NCI-H2107 (cell line): ENCODE measurements around the gene SPSB4.
A peak's percentile ranks its signal among the peaks of the same experiment; 100 is the strongest.
"Not testable (repeated sequence)": the region's sequence is repeated elsewhere in the genome, so short reads cannot be mapped to it uniquely, and the experiment has no call there.

ENCODE experiments used
- DNase-seq: peaks from one replicate; lab custom pipeline; 2025; lab: John Stamatoyannopoulos, UW

Gene SPSB4

DNA sequence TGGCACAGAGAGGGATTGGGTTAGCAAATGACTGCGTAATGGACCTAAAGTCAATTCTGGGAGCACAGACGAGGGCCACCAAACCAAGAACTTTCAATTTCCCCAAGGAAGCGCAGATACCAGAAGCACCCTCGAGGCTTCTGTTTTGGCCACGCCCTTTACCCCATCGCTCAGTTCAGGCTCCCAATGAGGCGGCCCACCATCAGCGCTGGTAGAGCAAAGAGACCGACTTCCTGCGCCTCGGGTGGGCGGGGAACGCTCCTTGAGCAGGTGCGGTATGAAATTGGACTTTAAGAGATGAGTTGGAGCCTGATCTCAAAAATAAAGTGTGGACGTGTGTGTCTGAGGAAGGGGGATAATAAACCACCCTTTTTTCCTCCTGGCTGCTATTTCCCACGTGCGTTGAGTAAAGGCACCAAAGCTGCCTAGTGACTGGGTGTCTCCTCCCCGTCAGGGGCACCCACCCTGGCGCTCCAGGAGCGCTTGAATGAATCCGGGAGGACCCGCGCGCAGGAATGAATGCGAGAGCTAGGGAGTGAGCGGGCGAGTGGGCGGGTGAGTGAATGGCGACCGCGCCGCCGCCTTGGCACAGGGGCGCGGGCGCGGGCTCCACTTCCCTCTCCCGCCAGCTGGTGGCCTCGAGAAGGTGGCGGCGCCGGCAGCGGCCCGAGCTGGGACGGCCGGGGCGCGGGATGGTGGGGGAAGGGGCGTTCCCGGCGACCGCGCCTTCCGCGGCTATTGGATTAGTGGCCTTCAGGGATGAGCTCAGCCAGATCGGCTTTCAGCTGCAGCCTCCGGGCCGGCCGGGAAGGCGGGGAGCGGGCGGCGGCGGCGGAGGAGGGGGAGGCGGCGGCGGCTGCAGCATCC lies at the start of gene SPSB4:
TSS of gene SPSB4 (plus strand) at position 772 of the 867 bp plus-strand sequence. CDS start 14,758 bp downstream, outside the sequence.
- DNase-seq: peak; percentile 53

DNA sequence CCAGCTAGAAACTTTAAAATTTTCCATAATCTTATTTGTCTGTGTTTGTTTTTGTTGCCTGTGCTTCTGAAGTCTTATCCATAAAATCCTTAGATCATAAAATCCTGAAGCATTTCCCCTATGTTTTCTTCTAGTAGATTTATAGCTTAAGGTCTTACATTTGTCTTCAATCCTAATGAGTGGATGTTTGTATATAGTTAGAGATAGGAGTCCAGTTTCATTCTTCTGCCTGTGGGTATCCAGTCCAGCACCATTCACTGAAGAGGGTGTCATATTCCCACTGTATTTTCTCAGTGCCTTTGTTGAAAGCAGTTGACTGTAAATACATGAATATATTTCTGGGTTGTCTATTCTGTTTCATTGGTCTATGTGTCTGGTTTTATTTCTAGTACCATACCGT lies 44.8 kb upstream of the SPSB4 start:
- no peak for DNase-seq

DNA sequence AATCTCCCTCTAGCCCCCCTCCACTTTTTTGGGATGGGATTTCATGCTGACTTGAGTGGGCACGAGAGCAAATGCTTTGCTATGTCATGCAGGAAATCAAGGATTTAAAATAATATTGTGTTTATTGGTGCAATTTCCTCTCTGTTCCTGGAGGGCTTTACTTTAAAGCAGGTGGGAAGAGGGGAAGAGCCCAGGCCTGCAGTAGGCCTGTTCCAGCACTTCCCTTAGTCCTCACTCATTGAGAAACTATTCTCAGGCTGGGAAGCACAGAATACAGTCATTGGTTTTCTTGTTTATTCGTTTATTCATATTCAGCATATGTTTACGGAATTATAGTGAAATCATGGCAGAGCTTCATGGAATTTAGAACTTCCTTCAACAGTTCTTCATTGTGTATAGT lies 41.7 kb upstream of the SPSB4 start:
- no peak for DNase-seq

DNA sequence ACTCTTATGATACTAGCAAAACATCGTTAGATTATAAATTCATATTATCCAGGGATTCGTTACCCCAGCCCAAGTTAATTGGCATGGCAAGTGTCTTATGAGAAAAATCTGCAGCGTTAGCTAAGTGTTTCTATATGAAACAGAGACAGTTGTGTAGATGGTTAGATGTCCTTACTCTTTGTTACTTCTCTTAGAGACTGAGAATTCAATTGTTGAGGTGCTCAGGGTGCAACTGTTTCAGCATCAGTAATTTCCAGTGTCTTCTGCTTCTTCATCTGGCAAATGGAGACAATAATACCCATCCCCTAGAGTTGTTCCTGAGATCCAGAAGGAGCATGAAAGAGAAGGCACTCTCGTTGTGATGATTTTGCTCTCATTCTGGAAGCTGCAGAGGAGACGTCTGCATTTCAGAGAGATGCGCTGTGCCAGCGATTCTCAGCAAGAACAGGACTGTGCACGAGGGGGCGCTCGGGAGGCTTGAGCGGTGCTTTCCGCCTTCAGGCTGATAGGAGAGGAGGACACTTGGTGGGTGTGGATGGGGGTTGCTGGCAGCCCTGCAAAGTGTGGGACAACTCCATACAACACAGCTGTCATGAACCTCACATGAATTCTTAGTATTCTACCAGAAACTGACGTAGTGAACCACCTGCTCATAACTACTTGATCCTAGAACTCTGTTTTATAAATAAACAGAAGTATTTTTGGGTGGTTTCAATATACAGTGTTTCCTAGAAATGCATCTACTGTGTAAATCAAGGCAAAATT lies 39.7 kb upstream of the SPSB4 start:
- peak; percentile 55 for DNase-seq

DNA sequence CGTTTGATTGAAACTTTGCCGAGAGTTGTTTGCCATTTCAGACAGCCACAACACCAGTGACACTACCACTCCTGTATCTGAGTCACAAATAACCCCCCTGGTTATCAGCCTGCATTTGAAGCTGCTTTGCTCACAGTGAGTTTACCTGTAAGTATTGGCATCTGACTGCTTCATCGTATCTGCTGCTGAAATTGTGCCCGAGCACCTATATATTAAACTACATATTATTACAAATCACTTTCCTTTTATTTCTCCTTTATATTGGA lies 39.2 kb upstream of the SPSB4 start:
- no peak for DNase-seq

DNA sequence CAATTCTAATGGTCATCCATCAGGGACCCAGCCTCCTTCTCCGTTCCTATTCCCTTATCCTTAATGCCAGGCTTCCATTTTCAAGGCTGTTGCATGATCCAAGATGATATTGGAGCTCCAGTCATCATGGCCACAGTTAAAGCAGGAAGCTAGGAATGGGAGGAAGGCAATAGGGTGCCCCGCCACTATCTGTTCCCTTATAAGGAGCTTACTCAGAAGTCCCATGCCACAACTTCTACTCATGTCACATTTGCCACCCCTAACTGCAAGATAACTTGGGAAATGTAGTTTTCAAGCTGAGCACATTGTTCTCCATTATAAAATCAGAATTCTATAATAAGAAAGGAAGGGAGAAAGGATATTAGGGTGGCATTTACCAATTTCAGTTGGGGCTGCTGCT lies 38.6 kb upstream of the SPSB4 start:
- DNase-seq: no peak

DNA sequence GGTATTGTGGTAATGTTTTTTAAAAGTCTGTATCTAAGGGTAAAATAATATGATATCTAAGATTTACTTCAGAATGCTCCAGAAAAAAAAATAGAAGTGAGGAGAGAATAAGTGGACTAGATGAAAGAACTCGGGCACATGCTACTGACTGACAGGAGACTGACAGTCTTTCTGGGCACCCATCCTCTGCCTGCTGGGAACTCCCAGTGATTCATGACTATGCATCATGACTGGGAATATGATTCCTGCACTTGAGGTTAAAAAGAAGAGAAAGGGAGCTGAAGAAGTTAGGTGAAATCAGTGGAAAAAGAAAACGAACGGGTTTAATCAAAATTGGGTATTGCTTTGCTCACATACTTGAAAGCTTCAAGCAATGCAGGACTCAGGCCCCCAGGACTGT lies 35.7 kb upstream of the SPSB4 start:
- DNase-seq: no peak

DNA sequence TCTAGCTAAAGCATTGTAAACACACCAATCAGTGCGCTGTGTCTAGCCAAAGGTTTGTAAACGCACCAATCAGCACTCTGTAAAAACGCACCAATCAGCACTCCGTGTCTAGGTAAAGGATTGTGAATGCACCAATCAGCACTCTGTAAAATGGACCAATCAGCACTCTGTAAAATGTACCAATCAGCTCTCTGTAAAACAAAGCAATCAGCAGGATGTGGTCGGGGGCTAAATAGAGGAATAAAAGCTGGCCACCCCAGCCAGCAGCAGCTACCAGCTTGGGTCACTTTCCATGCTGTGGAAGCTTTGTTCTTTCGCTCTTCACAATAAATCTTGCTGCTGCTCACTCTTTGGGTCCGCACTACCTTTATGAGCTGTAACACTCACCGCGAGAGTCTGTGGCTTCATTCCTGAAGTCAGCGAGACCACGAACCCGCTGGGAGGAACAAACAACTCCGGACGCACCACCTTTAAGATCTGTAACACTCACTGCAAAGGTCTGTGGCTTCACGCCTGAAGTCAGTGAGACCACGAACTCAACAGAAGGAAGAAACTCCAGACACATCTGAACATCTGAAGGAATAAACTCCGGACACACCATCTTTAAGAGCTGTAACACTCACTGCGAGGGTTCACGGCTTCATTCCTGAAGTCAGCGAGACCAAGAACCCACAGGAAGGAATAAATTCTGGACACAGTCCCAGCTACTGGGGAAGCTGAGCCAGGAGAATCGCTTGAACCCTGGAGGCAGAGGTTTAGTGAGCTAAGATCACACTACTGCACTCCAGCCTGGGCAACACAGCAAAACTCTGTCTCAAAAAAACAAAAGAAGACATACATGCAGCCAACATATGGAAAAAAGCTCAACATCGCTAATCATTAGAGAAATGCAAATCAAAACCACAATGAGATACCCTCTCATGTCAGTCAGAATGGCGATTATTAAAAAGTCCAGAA lies 33.5 kb upstream of the SPSB4 start:
- not testable (repeated sequence) for DNase-seq

DNA sequence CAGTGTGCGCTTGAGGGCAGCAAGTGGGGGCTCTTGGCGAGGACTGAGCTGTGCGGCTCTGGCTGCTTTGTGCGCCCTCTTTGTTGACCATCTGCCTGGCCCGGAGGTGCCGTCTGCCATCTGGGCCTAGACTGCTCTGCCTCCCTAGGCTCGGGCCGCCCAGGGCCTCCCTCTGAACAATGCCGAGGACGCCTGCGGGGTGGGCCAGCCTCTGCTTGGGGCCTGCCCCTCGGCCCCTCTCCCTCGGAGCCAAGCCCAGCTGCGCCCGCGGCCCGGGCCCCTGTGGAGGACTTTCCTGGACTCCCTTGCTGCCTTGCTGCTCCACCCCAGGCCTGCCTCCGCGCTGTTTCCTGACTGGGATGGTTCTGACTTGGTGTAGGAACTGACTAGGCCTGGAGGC lies 31.9 kb upstream of the SPSB4 start:
- DNase-seq: no peak

DNA sequence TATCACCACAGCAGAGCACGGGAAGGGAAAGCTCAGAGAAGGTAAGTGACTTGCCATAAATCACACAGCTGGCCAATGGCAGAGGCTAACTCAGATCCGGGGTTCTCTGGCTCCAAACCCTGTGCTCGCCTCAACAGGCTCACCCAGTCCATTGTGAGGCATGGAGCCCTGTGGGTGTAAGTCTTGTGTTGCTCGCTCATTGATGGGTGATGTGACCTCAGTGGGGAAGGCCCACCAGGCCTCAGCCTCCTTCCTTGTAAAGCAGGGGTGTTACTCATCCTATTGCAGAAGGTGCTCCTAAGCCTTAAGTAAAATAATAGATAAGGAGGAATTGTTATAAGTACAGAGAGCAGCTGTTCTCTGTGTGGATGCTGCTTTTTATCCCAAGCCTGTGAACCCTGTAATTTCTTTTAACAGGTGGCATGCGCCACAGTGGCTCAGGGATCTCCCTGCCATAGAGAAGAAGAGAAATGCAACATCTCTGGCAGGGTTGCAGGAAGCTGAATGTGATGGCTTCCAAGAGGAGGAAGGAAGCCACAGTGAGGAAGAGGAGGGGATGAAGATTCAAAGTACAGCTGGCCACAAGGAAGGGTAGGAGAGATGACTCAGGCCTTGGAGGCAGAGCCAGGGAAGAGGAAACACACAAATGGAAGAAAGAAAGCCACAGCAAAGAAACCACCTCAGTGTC lies 30.9 kb upstream of the SPSB4 start:
- DNase-seq: no peak

DNA sequence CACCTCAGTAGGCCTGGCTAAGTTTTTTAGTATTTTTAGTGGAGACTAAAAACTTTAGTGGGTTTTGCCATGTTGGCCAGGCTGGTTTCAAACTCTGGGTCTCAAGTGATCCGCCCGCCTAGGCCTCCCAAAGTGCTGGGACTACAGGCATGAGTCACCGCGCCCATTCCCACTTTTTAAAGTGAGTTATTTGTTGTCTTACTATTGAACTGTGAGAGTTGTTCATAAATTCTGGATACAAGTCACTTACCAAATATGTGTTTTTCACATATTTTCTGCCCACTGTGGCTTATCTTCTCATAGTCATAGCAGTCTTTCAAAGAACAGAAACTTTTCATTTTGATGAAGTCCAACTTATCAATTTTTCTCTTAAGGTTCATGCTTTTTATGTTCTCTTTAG lies 29.9 kb upstream of the SPSB4 start:
- DNase-seq: no peak

DNA sequence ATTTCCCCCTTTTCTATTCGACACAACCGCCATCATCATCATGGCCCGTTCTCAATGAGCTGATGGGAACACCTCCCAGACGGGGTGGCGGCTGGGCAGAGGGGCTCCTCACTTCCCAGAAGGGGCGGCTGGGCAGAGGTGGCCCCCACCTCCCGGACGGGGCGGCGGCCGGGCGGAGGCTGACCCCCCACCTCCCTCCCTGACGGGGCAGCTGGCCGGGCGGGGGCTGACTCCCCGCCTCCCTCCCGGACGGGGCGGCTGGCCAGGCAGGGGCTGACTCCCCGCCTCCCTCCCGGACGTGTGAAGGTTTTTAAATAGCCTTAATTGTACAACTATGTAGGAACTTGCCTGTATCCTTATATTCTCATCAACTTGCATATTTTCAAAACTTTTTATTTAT lies 20.9 kb upstream of the SPSB4 start:
- no peak for DNase-seq

DNA sequence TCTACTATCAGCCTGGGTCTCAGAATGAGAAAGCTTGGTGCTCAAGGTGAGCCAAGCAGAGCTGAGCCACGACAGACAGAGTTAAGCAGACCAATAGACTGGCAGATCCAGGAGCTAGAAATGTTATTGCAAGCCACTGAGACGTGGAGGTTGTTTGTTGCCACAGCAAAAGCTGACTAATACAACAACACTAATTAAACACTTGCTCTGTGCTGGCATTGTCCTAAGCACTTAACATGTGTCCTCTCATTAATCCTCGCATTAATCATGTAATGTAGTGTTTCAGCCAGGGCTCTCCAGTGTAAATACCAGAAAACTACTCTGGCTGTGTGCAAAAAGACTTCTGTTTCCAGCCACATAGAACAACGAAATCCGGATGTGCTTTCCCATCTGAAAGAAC lies 11.6 kb upstream of the SPSB4 start:
- no peak for DNase-seq

DNA sequence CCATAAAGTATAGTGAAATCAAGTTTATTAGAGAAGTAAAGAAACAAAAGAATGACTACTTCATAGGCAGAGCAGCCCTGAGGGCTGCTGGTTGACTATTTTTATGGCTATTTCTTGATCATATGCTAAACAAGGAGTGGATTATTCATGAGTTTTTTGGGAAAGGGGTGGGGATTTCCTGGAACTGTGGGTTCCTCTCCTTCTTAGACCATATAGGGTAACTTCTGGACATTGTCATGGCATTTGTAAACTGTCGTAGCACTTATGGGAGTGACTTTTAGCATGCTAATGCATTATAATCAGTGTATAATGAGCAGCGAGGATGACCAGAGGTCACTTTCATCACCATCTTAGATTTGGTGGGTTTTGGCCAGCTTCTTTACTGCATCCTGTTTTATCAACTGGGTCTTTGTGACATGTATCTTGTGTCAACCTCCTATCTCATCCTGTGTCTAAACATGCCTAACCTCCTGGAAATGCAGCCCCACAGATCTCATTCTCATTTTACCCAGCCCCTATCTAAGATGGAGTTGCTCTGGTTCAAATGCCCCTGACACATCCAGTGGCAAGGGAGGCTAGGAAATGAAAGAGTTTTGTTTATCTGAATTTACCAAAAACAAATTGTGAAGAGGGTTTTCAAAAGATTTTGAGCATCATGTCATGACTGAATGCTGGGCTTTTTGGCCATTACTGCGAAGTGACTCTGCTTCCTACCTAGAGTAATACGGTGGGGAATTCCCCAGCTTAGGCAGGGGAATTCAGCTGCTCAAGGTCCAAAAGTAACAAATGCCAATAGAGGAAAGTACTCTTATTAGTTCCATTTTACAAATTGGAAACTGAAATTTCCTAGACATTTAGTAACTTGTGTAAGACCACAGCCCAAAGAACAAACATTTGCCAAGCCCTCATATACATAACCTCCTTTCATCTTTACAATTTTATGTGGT lies 6.2 kb upstream of the SPSB4 start:
- DNase-seq: no peak

DNA sequence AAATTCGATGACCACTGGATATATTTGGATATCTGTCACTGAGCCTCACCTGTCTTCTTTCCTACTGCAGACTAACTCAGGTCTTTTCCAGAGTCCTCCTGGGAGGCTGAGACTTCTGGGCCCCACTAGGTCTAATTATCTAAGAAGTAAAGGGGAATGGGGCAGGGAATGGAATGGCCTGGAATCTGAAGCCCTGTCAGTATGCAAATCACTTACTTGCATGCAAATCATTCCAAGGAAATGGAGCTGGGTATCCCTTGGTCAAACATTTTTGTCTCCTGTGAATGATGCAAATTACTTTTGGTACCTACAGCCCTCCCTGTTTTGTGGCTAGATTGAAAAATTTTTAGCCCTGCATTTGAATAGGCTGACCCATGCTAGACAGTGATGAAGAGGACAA lies 5.3 kb upstream of the SPSB4 start:
- no peak for DNase-seq

DNA sequence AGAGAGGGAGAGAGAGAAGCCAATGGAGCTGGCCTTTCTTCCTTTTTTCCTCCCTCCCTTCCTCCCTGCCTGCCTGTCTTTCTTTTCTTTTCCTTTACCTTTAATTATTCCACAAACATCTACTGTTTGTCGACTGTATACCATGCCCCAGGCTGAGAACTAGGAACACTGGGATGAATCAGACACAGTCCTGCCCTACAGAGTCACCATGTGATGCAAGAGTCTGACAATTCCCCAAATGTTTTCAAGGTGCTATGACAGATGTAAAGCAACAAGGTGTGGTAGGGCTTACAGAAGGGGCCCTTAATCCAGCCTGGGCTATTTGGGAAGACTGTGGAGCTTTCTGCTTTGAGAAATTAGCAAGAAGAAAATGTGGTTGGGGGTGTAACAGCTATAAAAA lies 4.0 kb upstream of the SPSB4 start:
- no peak for DNase-seq

DNA sequence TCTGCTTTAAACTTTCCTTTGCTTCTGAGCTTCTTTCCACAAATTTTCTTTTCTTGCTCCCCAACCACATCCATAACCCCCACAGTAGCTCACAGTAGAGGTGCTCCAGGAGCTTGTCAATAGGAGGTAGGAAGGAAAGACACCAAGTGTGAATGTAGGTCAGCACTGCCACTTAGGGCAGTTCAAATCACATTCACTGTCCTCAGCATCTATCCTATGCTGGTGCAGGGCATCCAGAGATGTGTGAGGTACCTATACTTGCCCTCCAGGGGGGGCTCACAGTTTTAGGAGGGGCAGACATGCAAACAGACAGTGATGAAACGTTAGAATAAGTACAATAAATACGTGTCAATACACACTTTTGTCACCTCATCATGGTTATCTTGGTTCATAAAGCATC lies 1.5 kb upstream of the SPSB4 start:
- DNase-seq: no peak

DNA sequence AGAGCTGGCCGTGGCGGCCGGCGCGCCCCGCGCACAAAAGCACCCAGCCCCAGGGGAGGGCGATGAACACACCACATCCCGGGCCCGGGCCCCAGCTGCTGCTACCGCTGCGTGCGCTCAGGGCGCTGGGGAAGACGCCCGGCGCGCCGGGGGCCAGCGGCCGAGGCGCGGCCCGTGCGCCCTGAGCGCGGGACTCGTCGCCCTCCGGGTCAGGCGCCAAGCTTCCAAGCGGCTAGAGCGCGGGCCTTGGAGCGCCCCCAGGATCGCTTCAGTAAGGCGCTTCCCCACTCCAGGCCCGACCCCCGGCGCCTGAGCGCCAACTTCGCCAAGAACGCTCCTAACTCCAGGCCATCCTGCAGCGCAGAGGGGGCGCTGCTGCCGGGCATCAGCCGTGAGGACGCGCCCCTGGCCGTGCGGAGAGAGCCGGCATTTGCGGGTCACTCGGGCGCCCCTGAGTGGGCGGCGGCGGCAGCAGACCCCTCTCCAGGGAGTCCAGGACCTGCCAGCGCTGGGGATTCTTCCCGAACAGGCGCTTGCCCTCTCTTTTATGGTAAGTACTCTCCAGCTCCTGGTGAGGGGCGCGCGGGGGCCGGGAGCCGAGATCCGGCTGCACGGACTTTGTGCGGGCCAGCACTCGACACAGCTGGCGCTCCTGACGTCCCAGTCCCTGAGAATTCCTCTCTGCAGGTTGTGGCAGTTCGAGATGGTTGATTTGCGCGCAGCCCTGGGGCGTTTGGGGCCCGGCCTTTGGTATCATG lies 475 bp downstream of the SPSB4 start:
- DNase-seq: no peak

DNA sequence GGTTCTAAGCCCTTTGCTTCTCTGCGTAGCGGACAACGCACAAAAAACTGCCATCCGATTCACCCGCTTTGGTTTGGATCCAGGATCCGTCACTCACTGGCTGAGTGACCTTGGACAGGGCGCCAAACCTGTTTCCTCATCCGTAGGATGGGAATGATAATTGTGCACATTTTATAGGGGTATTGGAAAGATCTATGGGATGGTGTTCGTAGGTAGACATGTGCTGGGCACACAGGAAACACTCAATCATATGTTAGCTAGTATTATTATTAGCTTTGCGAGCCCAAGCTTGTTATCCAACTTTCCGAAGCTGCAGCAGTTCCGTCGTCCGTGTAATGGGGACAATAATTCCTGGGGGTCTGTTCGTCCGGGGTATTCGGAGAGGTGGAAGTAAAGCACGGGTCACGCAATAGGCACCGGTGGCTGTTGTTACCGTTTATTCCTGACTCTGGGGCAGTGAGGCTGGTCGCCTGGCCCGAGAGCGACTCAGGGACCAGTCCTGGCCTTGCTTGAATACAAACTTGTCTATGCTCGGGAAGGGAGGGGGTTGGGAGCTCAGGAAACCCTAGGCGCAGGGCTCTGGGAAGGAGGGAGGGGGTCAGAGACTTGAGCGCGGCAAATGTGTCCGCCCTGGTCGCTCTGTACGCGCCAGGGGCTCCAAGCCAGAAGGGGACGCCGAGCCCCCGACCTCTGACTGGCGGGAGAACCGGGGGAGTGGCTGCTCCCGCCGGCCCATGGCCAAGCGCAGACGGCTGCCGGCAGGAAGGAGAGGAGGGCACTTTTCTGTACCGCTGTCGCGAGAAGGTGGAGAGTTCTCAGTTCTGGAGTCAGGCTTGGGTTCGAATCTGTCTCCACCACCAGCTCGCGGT lies 1.3 kb downstream of the SPSB4 start:
- no peak for DNase-seq
